Measurements from ENCODE around the gene FOXD4L1. TPM values are rescaled to one million over a fixed set of nuclear protein-coding genes. Genes with fewer than 3 reads are reported as not detected.
"Not testable (repeated sequence)": the region's sequence is repeated elsewhere in the genome, so short reads cannot be mapped to it uniquely, and the experiment has no call there.

The FOXD4L1 gene
- total RNA-seq, 1 experiment from 2014 or later = not detected

DNA sequence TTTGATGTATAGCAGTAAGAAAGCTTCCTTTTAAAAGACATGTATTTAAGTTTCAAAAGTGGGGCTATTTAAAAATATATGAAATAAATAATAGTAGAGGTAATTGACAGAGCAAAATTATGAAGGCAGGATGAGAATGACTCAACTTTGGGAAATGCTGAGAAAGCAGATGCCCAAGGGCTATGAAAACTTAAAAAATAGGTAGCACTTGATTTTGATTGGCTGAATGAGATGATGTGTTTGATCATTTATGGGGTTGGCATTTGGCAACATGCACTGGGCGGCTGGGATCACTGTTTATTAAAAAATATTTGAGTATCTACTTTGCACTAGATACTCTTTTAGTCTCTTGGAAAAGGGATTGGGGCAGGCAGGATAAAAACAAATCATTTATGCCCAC, 26.5 kb downstream of the FOXD4L1 start:
- DNase-seq (ENCODE audit: low read depth) = not testable (repeated sequence)

DNA sequence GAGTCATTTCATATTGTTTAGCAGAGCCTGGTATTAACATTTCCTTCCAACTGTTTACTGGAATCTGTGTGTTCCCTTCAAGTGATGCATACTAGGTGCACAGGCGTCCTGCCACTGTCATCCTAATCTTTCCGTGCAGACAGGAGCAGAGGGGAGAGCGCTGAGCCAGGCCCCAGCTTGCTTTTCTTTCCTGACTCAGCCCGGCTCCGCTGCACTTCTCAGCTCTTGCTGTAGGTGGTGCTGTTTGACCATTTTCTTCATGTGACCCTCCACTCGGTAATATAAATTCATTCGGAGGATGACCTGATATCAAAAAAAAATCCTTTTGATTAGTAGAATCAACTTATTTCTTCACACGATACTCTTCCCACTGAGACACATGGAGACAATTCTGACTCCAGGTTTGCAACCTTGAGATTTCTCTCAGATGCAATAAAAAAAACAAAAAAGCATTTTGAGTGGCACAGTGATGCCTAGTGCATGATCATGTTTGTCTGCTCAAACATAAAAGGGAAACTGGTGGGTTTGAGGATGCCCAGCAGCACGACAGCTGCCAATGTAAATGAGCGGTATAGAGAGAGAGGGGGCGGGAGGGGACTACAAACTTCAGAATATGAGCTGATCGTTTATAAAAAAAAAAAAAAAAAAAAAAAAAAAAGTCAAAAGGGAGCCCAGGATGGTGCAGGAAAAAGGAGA, 29.0 kb downstream of the FOXD4L1 start:
- not testable (repeated sequence) for DNase-seq (ENCODE audit: low read depth)

DNA sequence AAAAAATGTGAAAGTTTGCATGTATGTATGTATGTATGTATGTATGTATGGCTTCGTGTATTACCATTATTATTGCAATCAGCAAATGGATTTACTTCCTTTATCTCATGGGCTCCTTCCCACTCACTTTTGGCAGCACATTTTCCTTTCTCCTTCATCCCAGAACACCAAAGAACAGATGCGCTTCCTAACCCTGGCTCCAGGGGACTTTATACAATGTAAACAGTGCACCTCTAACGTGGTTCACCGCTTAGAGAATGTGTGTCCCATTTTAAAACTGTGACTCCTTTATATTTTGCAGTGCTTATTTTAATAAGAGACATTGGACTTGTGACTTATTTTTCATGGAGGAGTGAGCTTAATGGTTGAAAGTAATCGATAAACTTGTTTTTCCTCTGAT, 29.7 kb downstream of the FOXD4L1 start:
- DNase-seq (ENCODE audit: low read depth) = not testable (repeated sequence)

DNA sequence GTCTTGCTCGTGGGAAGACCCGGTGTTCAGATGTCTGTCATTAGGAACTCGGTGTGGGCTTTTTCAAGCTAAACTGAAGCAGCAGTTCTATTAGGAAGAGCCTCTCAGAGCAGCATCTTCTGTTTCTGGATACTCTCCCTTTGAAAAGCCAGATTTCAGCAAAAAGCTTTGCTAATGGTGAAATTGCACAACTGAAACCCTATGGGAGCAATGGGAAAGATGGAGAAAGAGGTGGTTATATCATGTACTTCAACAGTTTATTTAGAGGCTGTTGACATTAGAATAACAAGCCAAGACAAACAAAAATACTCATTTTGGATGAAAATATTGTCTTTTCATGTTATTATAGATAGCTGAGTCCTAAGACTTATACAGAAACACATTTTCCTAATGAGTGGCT, 30.4 kb downstream of the FOXD4L1 start:
- DNase-seq (ENCODE audit: low read depth) = not testable (repeated sequence)

DNA sequence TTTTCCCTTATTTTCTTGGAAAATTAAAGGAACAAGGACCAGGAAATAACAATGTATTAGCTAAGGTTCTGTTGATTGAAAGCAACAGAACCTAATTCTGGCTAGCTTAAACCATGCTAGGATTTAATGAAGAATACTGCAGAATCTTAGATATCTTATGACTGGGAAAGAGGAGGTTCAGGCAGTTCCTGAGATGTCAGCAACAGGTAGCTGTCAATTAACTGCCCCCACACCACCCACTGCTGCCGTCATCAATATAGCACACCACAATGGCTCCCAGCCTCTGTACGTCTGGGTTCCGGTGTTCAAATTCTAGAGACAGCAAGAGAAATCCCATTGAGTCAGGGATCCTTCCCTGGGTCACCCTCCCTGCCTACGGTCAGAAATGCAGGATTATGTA, 34.5 kb downstream of the FOXD4L1 start:
- DNase-seq (ENCODE audit: low read depth) = not testable (repeated sequence)

DNA sequence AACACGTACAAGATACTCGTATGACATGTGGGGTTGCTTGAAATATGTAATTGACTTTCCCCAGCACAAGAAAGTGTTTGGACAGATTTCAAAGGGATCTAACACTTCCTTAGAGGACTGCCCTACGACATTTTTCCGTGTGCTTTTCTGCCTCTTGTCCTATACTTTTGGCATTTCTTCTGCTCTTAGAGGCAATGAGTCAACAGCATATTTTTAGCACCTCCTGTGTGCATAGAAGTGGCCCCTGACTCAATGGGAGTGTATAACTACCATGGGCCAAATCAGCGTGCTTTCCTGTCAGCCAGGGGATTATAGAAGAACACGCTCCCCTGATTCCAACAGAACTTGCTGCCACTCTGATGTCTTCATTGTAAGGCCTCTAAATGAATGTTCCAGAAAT, 38.1 kb downstream of the FOXD4L1 start:
- not testable (repeated sequence) for DNase-seq (ENCODE audit: low read depth)

DNA sequence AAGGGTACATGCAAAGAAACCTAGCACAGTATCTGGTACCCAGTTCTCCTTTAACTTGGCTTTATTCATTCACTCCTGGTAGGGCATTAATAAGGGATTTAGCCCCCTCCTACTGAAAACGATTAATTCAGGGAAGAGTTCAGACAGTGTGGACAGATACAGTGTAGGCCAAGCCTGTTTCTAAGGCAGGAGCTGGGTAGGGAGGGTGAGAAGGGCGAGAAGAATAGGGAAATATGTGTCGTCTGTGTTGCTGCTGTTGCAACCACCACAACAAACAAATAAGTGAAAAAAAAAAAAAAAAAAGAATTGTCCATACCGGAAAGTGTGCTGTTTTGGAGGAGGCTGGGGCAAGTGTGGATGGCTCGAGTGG, 42.4 kb downstream of the FOXD4L1 start:
- not testable (repeated sequence) for DNase-seq (ENCODE audit: low read depth)

DNA sequence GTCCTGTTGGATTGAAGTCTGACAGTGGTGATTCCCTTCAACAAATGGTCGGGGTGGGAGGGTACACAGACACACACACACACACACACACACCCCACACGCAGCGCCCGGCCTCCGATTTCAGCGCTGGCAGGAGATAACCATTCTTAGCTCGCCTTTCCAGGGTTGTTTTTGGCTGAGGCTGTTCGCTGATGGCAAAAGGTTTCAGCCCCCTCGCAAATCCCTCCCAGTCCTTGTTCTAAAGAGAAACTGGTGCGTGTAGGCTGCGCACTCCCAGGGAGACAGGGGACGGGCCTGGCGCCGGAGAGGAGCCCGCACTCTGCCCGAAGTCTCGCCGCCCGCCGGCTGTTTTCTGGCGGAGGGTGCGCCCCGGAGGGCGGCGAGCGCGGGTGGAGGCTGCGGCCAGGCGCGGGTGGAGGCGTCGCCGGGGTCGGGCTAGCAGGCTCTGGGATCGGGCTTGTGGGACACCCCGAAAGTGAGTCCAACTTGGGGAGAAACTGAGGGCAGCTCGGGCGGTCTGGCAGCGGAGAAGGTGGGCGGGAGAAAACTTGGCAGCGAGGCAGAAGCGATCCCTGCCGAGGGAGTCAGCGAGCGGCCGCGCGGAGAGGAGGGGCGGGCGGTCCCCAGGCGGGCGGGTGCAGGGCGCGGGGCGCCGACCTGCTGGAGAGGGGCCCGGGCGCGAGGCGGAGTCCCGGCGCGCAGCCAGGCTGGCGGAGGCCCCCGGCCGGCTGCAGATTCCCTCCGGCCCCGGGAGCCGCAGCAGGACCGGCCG, 42.9 kb downstream of the FOXD4L1 start:
- not testable (repeated sequence) for DNase-seq (ENCODE audit: low read depth)

DNA sequence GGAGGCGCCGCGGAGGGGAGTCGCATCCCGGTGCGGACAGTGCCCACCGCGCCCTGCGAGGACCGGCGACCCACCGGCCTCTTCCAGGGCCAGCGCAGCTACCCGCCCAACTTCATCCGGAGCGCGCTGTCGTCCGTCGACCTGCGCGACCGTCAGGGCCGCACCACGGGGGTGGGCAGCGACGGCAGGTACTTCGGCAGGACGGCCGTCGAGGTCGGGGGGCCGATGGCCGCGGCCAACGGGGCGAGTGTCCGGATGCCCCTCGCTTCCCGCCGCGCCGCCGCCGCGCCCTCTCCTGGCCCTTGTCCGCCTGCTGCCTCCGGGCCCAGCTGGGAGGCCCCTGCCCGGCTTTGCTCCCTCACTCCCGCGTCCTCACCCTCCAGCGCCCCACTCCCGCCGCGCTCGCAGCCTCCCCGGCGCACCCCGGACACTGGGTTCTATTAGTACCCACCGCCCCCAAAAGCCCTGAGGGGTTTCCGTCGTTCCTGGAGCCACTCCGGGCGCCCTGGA, 43.6 kb downstream of the FOXD4L1 start:
- DNase-seq (ENCODE audit: low read depth) = not testable (repeated sequence)

DNA sequence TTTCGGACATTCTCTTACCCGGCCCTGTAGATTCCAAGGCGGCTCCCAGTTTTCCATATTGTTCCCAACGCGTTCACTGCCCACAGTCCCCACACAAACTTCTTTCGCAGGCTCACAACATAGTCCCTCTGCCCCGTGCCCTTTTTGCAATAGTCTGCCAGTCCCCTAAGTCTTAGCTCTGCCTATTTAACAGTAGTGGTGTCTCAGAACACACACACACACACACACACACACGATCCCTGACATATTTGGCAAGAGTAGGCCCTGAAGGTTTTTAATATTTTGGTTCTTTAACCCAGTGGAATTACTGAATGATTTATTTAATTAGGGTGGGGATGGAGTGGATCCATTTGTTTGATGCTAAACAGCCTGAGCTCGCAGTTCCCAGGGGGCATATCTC, 44.1 kb downstream of the FOXD4L1 start:
- not testable (repeated sequence) for DNase-seq (ENCODE audit: low read depth)

Other genes starting within 250 kb of the FOXD4L1 start
- gene PAX8, start 219.7 kb upstream of the FOXD4L1 start, total RNA-seq (2014; rRNA removed; shearing (Covaris generic)) = 5.4 and 12.6 TPM in 2 replicates
- 45.5 and 45.8 TPM in 2 replicates for gene ZNG1B, start 61.0 kb upstream of the FOXD4L1 start, total RNA-seq (2014; rRNA removed; shearing (Covaris generic))
- gene RABL2A, start 128.6 kb downstream of the FOXD4L1 start, total RNA-seq (2014; rRNA removed; shearing (Covaris generic)) = 3.9 and 4.3 TPM in 2 replicates

Data from RPMI7951 (cell line).